ENCODE results near the gene GALNT13. TPM values are rescaled to one million over a fixed set of nuclear protein-coding genes. Genes with fewer than 3 reads are reported as not detected.

The GALNT13 gene
- total RNA-seq, 3 donors from 2014 or later: 0.33 to 17.3 (median 0.44) TPM

- peak overlapping the region in 2 of 3 donors; percentile 45 to 57 for H3K4me3 ChIP-seq
- H3K9me3 ChIP-seq: no peaks in the 10 kb centered on the region
- H3K27ac ChIP-seq: no peak overlapping the region
- DNase-seq (ENCODE audit: low spot score in 2 of 2): no peak
- TF ChIP-seq POLR2AphosphoS5 (IDR thresholded peaks at IDR 0.05): no peak
- TF ChIP-seq, protein P1, sequence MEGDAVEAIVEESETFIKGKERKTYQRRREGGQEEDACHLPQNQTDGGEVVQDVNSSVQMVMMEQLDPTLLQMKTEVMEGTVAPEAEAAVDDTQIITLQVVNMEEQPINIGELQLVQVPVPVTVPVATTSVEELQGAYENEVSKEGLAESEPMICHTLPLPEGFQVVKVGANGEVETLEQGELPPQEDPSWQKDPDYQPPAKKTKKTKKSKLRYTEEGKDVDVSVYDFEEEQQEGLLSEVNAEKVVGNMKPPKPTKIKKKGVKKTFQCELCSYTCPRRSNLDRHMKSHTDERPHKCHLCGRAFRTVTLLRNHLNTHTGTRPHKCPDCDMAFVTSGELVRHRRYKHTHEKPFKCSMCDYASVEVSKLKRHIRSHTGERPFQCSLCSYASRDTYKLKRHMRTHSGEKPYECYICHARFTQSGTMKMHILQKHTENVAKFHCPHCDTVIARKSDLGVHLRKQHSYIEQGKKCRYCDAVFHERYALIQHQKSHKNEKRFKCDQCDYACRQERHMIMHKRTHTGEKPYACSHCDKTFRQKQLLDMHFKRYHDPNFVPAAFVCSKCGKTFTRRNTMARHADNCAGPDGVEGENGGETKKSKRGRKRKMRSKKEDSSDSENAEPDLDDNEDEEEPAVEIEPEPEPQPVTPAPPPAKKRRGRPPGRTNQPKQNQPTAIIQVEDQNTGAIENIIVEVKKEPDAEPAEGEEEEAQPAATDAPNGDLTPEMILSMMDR (IDR thresholded peaks at IDR 0.05): no peak
- no peaks in the 10 kb centered on the region for H3K4me1 ChIP-seq
- peaks cover 0 to 40% of the 10 kb centered on the region in 2 donors for H3K27me3 ChIP-seq
- no peaks in the 10 kb centered on the region for H3K36me3 ChIP-seq
- intact Hi-C loops (cut with DNase I; ENCODE audit: low total_unique reads): no loop called here
These were observed 1.6 kb downstream of the GALNT13 start for GRCh38 chr2:153873052-153874048.

GRCh38 chr2:153875801-153876466, 4.2 kb downstream of the GALNT13 start:
- no peaks in the 10 kb centered on the region for H3K9me3 ChIP-seq
- DNase-seq (ENCODE audit: low spot score in 2 of 2): no peak
- no peaks in the 10 kb centered on the region for H3K36me3 ChIP-seq
- no peak overlapping the region for H3K4me3 ChIP-seq
- H3K4me1 ChIP-seq: no peaks in the 10 kb centered on the region
- intact Hi-C loops (cut with DNase I; ENCODE audit: low total_unique reads): no loop called here
- TF ChIP-seq POLR2A (IDR thresholded peaks at IDR 0.05) (no peak), POLR2AphosphoS5 (IDR thresholded peaks at IDR 0.05) (no peak)
- TF ChIP-seq, protein P1 (IDR thresholded peaks at IDR 0.05): no peak
- peaks cover 0 to 40% of the 10 kb centered on the region in 2 donors for H3K27me3 ChIP-seq
- H3K27ac ChIP-seq: no peak overlapping the region

DNA sequence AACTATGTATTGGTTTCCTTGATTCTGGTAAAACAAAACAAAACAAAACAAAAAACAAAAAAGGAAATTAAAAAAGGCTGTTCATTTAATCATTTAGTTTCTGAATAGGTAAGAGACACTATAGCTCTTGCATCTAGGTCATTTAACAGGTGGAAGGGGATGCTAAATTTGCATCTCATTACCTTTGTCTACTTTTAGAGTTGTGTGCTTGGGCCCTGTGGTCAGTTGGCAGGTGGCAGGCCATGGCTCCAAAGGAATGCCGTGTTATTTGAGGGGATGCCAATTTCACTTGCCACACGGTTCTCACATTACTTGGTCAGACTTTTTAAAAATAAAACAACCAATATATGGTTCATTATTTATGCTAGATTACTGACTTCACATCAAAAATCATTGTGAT, 9.2 kb downstream of the GALNT13 start:
- no peak overlapping the region for H3K4me3 ChIP-seq
- intact Hi-C loops (cut with DNase I; ENCODE audit: low total_unique reads): loop anchor here (2.0 kb wide), 1 partner anchor 60 kb away; no protein-coding TSS in a partner anchor
- peaks cover 0 to 6% of the 10 kb centered on the region in 2 donors for H3K27me3 ChIP-seq
- no peak for DNase-seq (ENCODE audit: low spot score in 2 of 2)
- H3K9me3 ChIP-seq: no peaks in the 10 kb centered on the region
- H3K27ac ChIP-seq: no peak overlapping the region
- TF ChIP-seq POLR2AphosphoS5 (IDR thresholded peaks at IDR 0.05): no peak
- TF ChIP-seq, protein P1 (IDR thresholded peaks at IDR 0.05): no peak
- no peak for TF ChIP-seq POLR2A (IDR thresholded peaks at IDR 0.05)
- no peaks in the 10 kb centered on the region for H3K4me1 ChIP-seq
- H3K36me3 ChIP-seq: no peaks in the 10 kb centered on the region

DNA sequence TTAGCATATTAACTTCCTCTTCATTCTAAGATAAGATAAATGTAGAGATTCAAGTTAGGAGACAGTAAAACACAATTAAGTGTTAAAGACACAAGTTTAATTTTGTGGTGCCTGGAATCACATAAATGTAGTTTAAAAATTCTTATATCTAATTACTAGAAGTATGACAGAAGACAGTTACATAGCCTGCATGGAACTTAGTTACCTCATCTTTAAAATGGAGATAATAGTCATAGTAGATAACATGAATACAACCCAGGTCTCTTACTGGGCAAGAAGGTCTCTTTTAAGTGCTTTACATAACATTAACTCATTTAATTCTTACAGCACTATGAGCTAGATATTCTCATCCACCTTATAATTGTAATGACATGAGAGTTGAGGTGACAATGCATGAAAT, 15.1 kb downstream of the GALNT13 start:
- no peaks in the 10 kb centered on the region for H3K27me3 ChIP-seq
- H3K9me3 ChIP-seq: no peaks in the 10 kb centered on the region
- H3K36me3 ChIP-seq: no peaks in the 10 kb centered on the region
- intact Hi-C loops (cut with DNase I; ENCODE audit: low total_unique reads): no loop called here
- no peaks in the 10 kb centered on the region for H3K4me1 ChIP-seq
- H3K27ac ChIP-seq: no peak overlapping the region
- DNase-seq (ENCODE audit: low spot score in 2 of 2): no peak
- no peak overlapping the region for H3K4me3 ChIP-seq
- no peak for TF ChIP-seq POLR2A (IDR thresholded peaks at IDR 0.05)
- no peak for TF ChIP-seq POLR2AphosphoS5 (IDR thresholded peaks at IDR 0.05)
- TF ChIP-seq, protein P1 (IDR thresholded peaks at IDR 0.05): no peak

DNA sequence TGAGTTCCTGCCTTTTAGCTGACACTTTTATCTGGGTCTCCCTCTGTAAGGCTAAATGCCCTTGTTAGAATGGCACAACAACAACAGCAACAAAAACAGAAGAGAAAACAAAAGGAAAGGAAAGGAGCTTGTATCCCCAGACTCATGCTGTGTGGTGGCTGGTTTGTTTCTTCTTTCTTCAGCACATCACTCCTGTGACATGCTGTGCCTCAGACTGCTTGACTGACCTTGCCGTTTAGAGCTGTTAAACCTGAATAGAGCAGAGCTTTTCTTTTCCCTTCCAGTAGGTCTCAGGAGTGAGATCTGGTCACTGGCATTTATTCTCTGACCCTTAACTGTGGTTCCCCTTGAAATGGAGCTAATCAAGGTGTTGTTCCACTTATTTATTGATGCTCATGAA, 18.9 kb downstream of the GALNT13 start:
- no peak for DNase-seq (ENCODE audit: low spot score in 2 of 2)
- intact Hi-C loops (cut with DNase I; ENCODE audit: low total_unique reads): no loop called here
- H3K36me3 ChIP-seq: no peaks in the 10 kb centered on the region
- TF ChIP-seq, protein P1 (IDR thresholded peaks at IDR 0.05): no peak
- TF ChIP-seq POLR2A (IDR thresholded peaks at IDR 0.05) (no peak), POLR2AphosphoS5 (IDR thresholded peaks at IDR 0.05) (no peak)
- H3K4me3 ChIP-seq: no peak overlapping the region
- no peaks in the 10 kb centered on the region for H3K27me3 ChIP-seq
- no peaks in the 10 kb centered on the region for H3K9me3 ChIP-seq
- H3K4me1 ChIP-seq: no peaks in the 10 kb centered on the region
- H3K27ac ChIP-seq: no peak overlapping the region

Data from breast epithelium (tissue), 4 donors.